ENCODE measurements around the gene CHST5. TPM values are rescaled to one million over a fixed set of nuclear protein-coding genes. Genes with fewer than 3 reads are reported as not detected.

The CHST5 gene
- total and polyA plus RNA-seq, 2 of the 8 experiments (the other 6 are each of a cell fraction or from before 2014, with no cell fraction given), result 0.13 to 0.23 TPM

DNA sequence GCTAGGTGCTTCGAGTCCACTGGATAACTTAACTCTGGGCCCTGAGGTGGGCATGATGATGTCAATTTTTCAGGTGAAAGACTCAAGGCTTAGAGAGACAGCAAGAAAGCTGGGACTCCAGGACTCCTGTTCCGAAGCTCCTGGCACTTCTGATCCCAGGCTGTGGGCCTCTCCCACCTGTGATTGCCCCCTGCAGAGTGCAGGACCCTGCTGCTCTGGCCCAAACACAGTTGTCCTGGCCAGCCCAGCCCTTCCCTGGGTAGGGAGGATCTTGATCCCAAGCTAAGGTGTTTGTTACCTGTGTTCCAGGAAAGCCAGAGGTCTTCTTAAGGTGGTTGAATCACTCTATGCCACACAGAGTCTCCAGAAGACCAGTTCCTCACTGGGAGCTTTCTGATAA lies 3.1 kb downstream of the CHST5 start:
- Histone ChIP-seq H2BK12ac (ENCODE audit: low read depth, low read length) (no peak overlapping the region), H3K79me2 (ENCODE audit: control insufficient read depth in 1 of 2, insufficient read depth in 2 of 2, low read length in 2 of 2) (no peaks in the 10 kb centered on the region), H4K5ac (ENCODE audit: insufficient read length, low read depth, low read length) (no peak overlapping the region), H3K23me2 (ENCODE audit: low read depth, low read length) (no peaks in the 10 kb centered on the region), H4K91ac (replicated peaks; ENCODE audit: insufficient read length, low read length) (no peak overlapping the region), H2AFZ (ENCODE audit: low read length) (no peak overlapping the region), H3K27me3 (replicated peaks in 1 of 4; ENCODE audit: control insufficient read depth in 3 of 4, extremely low read depth in 1 of 4, insufficient read depth in 3 of 4, low read length in 3 of 4) (no peaks in the 10 kb centered on the region), H2BK120ac (replicated peaks; ENCODE audit: low read depth, low read length) (no peak overlapping the region), H3K27ac (ENCODE audit: low read depth, low read length) (no peak overlapping the region), H3K4me2 (ENCODE audit: insufficient read depth in 1 of 2, low read depth in 2 of 2, low read length in 2 of 2) (no peak overlapping the region), H3K9me3 (ENCODE audit: insufficient read depth in 2 of 2, low read depth in 1 of 2, low read length in 1 of 2) (no peaks in the 10 kb centered on the region), H3K14ac (ENCODE audit: insufficient read length) (no peak overlapping the region), H3K4me1 (replicated peaks in 1 of 4; ENCODE audit: control insufficient read depth in 3 of 4, insufficient read depth in 4 of 4, low read length in 3 of 4) (peaks cover 0 to 6% (median 0%) of the 10 kb centered on the region in 4 experiments; a peak in 1 of 7 replicates), H2BK20ac (ENCODE audit: low read length) (no peak overlapping the region), H3K4ac (replicated peaks; ENCODE audit: insufficient read length, low read depth, low read length) (no peak overlapping the region), H2BK5ac (ENCODE audit: low read depth, low read length) (no peak overlapping the region), H3K9ac (replicated peaks in 1 of 4; ENCODE audit: extremely low read depth in 1 of 4, low read depth in 3 of 4, low read length in 3 of 4) (no peak overlapping the region), H2AK5ac (ENCODE audit: low read depth, low read length) (no peak overlapping the region), H3K4me3 (ENCODE audit: extremely low read depth in 1 of 4, insufficient read depth in 2 of 4, low read depth in 3 of 4, low read length in 4 of 4) (no peak overlapping the region), H3K18ac (ENCODE audit: extremely low read depth, low read length) (no peak overlapping the region), H3K36me3 (ENCODE audit: control insufficient read depth in 2 of 4, insufficient read depth in 4 of 4, low read length in 3 of 4) (no peaks in the 10 kb centered on the region), H3K23ac (ENCODE audit: insufficient read length) (no peak overlapping the region), H3K79me1 (ENCODE audit: low read depth, low read length) (no peaks in the 10 kb centered on the region), H4K8ac (ENCODE audit: extremely low read depth, insufficient read depth, low read length) (no peak overlapping the region), H2BK15ac (ENCODE audit: low read length) (no peak overlapping the region; the same call in 1 of the 2 replicates), H3K56ac (replicated peaks; ENCODE audit: insufficient read length, low read depth, low read length) (no peak overlapping the region), H4K20me1 (replicated peaks in 1 of 2; ENCODE audit: control insufficient read depth in 1 of 2, insufficient read depth in 2 of 2, low read length in 2 of 2) (no peaks in the 10 kb centered on the region)
- FAIRE-seq, result no peak
- 89% methylated on average over 2 of the region's 2 CpGs; no CpG with 5 or more reads in 1 of the 2 experiments for WGBS, 2 experiments (ENCODE audit: extremely low coverage in 1 of 2, insufficient coverage in 1 of 2, insufficient read length in 1 of 2, insufficient replicate concordance in 2 of 2, low coverage in 1 of 2, low lambda C conversion rate in 2 of 2, missing lambda C conversion rate in 1 of 2)
- ChIA-PET POLR2A (ENCODE audit: partially characterized antibody) (interaction anchor here (1.0 to 2.4 kb wide), 3 partner anchors 10 to 19 kb away, joined by 3 to 8 read pairs (median 3); no protein-coding TSS in a partner anchor), CTCF (ENCODE audit: partially characterized antibody) (interaction anchor here (1.1 to 9.3 kb wide), 6 partner anchors 10 to 333 kb away, joined by 3 to 203 read pairs (median 10); no protein-coding TSS in a partner anchor)
- no peak for DNase-seq (ENCODE audit: low read depth in 1 of 2, low spot score in 2 of 2)
- TF ChIP-seq POLR2AphosphoS5 (IDR thresholded peaks at IDR 0.05; ENCODE audit: low read depth, low read length) (no peak), TAF7 (optimal IDR thresholded peaks at IDR 0.05; ENCODE audit: borderline replicate concordance, low read depth, low read length) (no peak), CTBP2 (IDR thresholded peaks at IDR 0.05; ENCODE audit: borderline replicate concordance, insufficient read depth, insufficient read length, low read length) (no peak)

All from H1 (cell line).